K562 (cell line): ENCODE results near the gene CHAC1. TPM values are rescaled to one million over a fixed set of nuclear protein-coding genes. Genes with fewer than 3 reads are reported as not detected.

ENCODE experiments used
- ATAC-seq: fragments of 200-7000 bp; cut with Tn5 transposase; 3 replicates; pipeline ENCODE4 v1.9.1; 2020; ENCODE audit warnings: moderate library complexity
- BruUV-seq: library from RNA; stranded (reverse); fragments of 400-500 nt; replicated peaks from 2 replicates; lab custom pipeline; 2021; lab: Mats Ljungman, UMichigan
- CTCF ChIA-PET: fragments of 300-600 bp; formaldehyde crosslinking; extraction: SDS; loops from one replicate; lab custom pipeline; 2021; ENCODE audit warnings: low intra/inter-chr PET ratio; lab: Yijun Ruan, JAX
- POLR2A ChIA-PET: fragments of 300-600, 350-650 bp; sonication (Branson Sonifier 250); formaldehyde crosslinking; extraction: SDS; loops from one replicate; lab custom pipeline; 2021; ENCODE audit warnings: antibody characterized with exemption, inconsistent platforms; lab: Yijun Ruan, JAX
- DNase-seq, 4 experiments: peaks; one replicate each; pipeline versions ENCODE4 v3.0.0 to v3.0.0-alpha.2; 2011 to 2018; ENCODE audit warnings: low spot score in 3 of 4, mixed read lengths in 3 of 4; ENCODE audit errors: extremely low read depth in 1 of 4
- FAIRE-seq: peaks from 2 replicates; lab custom pipeline; 2011; peaks lifted over from hg19 to GRCh38; lab: Jason Lieb, UNC
- H2AFZ ChIP-seq: 2 replicates; pipeline ENCODE4 v1.6.0; 2011; ENCODE audit warnings: low read depth, low read length, control low read depth, inconsistent platforms
- H3K27ac ChIP-seq: fragments of 200-600 bp; 3 replicates; pipeline ENCODE4 v1.8.0; 2011; ENCODE audit warnings: low read depth, mild to moderate bottlenecking, control low read depth, inconsistent platforms, low read length, moderate library complexity, mixed read lengths; ENCODE audit errors: extremely low read depth
- H3K27me3 ChIP-seq, 2 experiments: fragments of 300-600 bp in 1 of 2; 2 replicates in 1 of 2; 3 replicates in 1 of 2; pipeline versions ENCODE4 v1.6.0 to v1.8.0; 2011; ENCODE audit warnings: inconsistent platforms in 2 of 2, low read length in 2 of 2, mild to moderate bottlenecking in 1 of 2, mixed read lengths in 1 of 2, moderate library complexity in 1 of 2; ENCODE audit not compliant: control insufficient read depth in 2 of 2, insufficient read depth in 2 of 2
- H3K36me3 ChIP-seq: fragments of 300-600 bp; 3 replicates; pipeline ENCODE4 v1.8.0; 2011; ENCODE audit warnings: mild to moderate bottlenecking, low read length, inconsistent platforms; ENCODE audit not compliant: control insufficient read depth, insufficient read depth
- H3K4me1 ChIP-seq, 2 experiments: fragments of 200-600 bp in 1 of 2; replicated peaks in 1 of 2; 2 replicates in 1 of 2; 3 replicates in 1 of 2; pipeline versions ENCODE4 v1.5.1 to v1.8.0; 2011; ENCODE audit warnings: inconsistent platforms in 2 of 2, low read length in 2 of 2, mild to moderate bottlenecking in 1 of 2, mixed read lengths in 1 of 2, moderate library complexity in 1 of 2; ENCODE audit not compliant: control insufficient read depth in 2 of 2, insufficient read depth in 2 of 2
- H3K4me2 ChIP-seq: 2 replicates; pipeline ENCODE4 v1.6.1; 2011; ENCODE audit warnings: low read length, control low read depth, inconsistent platforms, mixed read lengths; ENCODE audit not compliant: insufficient read depth
- H3K4me3 ChIP-seq: fragments of 200-600 bp; sonication (generic), shearing (Covaris generic); 2 replicates; pipeline ENCODE4 v1.5.1; 2016; ENCODE audit warnings: control low read depth, inconsistent platforms
- H3K79me2 ChIP-seq: fragments of 200-600 bp; 3 replicates; pipeline ENCODE4 v1.8.0; 2011; ENCODE audit warnings: low read length, inconsistent platforms; ENCODE audit not compliant: control insufficient read depth, insufficient read depth
- H3K9ac ChIP-seq, 2 experiments: 2 replicates each; pipeline versions ENCODE4 v1.6.0 to v1.6.1; 2011; ENCODE audit warnings: low read depth in 2 of 2, low read length in 2 of 2, control low read depth in 1 of 2, inconsistent platforms in 1 of 2, mild to moderate bottlenecking in 1 of 2, mixed read lengths in 1 of 2; ENCODE audit not compliant: insufficient read depth in 1 of 2
- H3K9me1 ChIP-seq: one replicate; pipeline ENCODE4 v1.6.0; 2011; ENCODE audit warnings: inconsistent platforms, mild to moderate bottlenecking, low read length, moderate library complexity; ENCODE audit not compliant: control insufficient read depth, insufficient read depth
- H3K9me3 ChIP-seq: replicated peaks from 2 replicates; pipeline ENCODE4 v1.5.1; 2011; ENCODE audit warnings: low read depth, low read length, inconsistent platforms; ENCODE audit not compliant: control insufficient read depth, insufficient read depth
- H4K20me1 ChIP-seq: replicated peaks from 2 replicates; pipeline ENCODE4 v1.6.1; 2011; ENCODE audit warnings: low read length, inconsistent platforms, mixed read lengths; ENCODE audit not compliant: control insufficient read depth, insufficient read depth
- CBFB ChIP-seq: sonication (generic); formaldehyde crosslinking; IDR thresholded peaks from 2 replicates; pipeline ENCODE4 v1.4.0; 2020; ENCODE audit warnings: mild to moderate bottlenecking, missing genetic modification reagents
- CBX8 ChIP-seq: fragments of 200-600 bp; sonication (generic); IDR thresholded peaks from 2 replicates; pipeline ENCODE4 v1.6.1; 2012; ENCODE audit warnings: borderline replicate concordance, mixed run types, low read depth, mild to moderate bottlenecking, moderate library complexity, mixed read lengths, low read length, control low read depth, inconsistent platforms; ENCODE audit not compliant: poor library complexity, severe bottlenecking; ENCODE audit errors: extremely low read depth
- CEBPG ChIP-seq, 3 experiments: fragments of 200-800 bp in 1 of 3; sonication (Bioruptor generic) in 1 of 3; sonication (generic) in 1 of 3; formaldehyde crosslinking in 1 of 3; IDR thresholded peaks in 2 of 3; conservative IDR thresholded peaks in 1 of 3; 2 replicates each; pipeline versions ENCODE4 v1.6.1 to v1.8.0; 2016 to 2022; ENCODE audit warnings: missing compliant biosample characterization in 2 of 3, missing genetic modification characterization in 2 of 3, mild to moderate bottlenecking in 1 of 3, missing genetic modification reagents in 1 of 3
- FOXK2 ChIP-seq, 2 experiments: fragments of 450-650 bp; IDR thresholded peaks in 1 of 2; conservative IDR thresholded peaks in 1 of 2; 2 replicates each; pipeline ENCODE4 v1.6.1; 2016; ENCODE audit warnings: low read depth in 2 of 2, mild to moderate bottlenecking in 1 of 2
- HMG20B ChIP-seq: fragments of 250-450 bp; sonication (Bioruptor Pico); IDR thresholded peaks from 2 replicates; pipeline ENCODE4 v1.5.0; 2021; ENCODE audit warnings: mild to moderate bottlenecking
- KDM2B ChIP-seq: fragments of 250-450 bp; sonication (Bioruptor Pico); IDR thresholded peaks from 2 replicates; pipeline ENCODE4 v1.8.0; 2021; ENCODE audit warnings: mild to moderate bottlenecking, moderate library complexity
- KLF1 ChIP-seq: fragments of 450-650 bp; IDR thresholded peaks from 2 replicates; pipeline ENCODE4 v1.6.1; 2016; ENCODE audit warnings: missing genetic modification characterization, missing compliant biosample characterization
- MCM3 ChIP-seq: fragments of 450-650 bp; IDR thresholded peaks from 2 replicates; pipeline ENCODE4 v1.6.1; 2016
- PHB2 ChIP-seq: fragments of 450-650 bp; IDR thresholded peaks from 2 replicates; pipeline ENCODE4 v1.6.1; 2017; ENCODE audit warnings: low read depth
- PYGO2 ChIP-seq: fragments of 450-650 bp; IDR thresholded peaks from 2 replicates; pipeline ENCODE4 v1.6.1; 2016; ENCODE audit warnings: mild to moderate bottlenecking, missing genetic modification characterization, moderate library complexity, missing compliant biosample characterization
- SRF ChIP-seq, 2 experiments: fragments of 250-450, 450-650 bp in 1 of 2; sonication (Bioruptor Pico) in 1 of 2; sonication (generic) in 1 of 2; formaldehyde crosslinking; IDR thresholded peaks; 2 replicates each; pipeline versions ENCODE4 v1.5.0 to v1.5.1; 2020 to 2022; ENCODE audit warnings: mild to moderate bottlenecking in 1 of 2, missing genetic modification reagents in 1 of 2
- TGIF2 ChIP-seq: sonication (generic); formaldehyde crosslinking; IDR thresholded peaks from 2 replicates; pipeline ENCODE4 v1.8.1; 2022; ENCODE audit warnings: mild to moderate bottlenecking, missing genetic modification reagents, moderate library complexity
- XRCC3 ChIP-seq: fragments of 450-650 bp; IDR thresholded peaks from 2 replicates; pipeline ENCODE4 v1.6.1; 2017; ENCODE audit warnings: mild to moderate bottlenecking, moderate library complexity
- ZNF77 ChIP-seq: fragments of 250-450 bp; sonication (Bioruptor Pico); IDR thresholded peaks from 2 replicates; pipeline ENCODE4 v1.5.0; 2020
- ZNF830 ChIP-seq: fragments of 250-450 bp; sonication (Bioruptor Pico); IDR thresholded peaks from 2 replicates; pipeline ENCODE4 v1.5.0; 2021; ENCODE audit warnings: mild to moderate bottlenecking
- WGBS: fragments of 100-300 bp; shearing (Covaris generic); methylation state at CpG from one replicate; pipeline ENCODE4 v1.1.6; 2016; ENCODE audit warnings: low coverage, mixed read lengths; ENCODE audit not compliant: insufficient coverage; ENCODE audit errors: missing lambda C conversion rate; 5-methylcytosine and 5-hydroxymethylcytosine counted together
- in situ Hi-C: fragments of 300-500 bp; cut with MboI; formaldehyde crosslinking; loops from 4 replicates; pipeline ENCODE4 v1.15.0; 2018; ENCODE audit warnings: inconsistent platforms, mixed read lengths
- intact Hi-C: fragments of 100-400 bp; cut with micrococcal nuclease; formaldehyde crosslinking; loops from 2 replicates; pipeline ENCODE4 v1.14.2; 2022
- polyA plus RNA-seq, 8 experiments: library from polyadenylated mRNA; depleted of rRNA in 4 of 8; stranded (reverse) in 5 of 8; unstranded in 3 of 8; fragments of >200 nt; fragmentation: Nextera tagmentation in 2 of 8; fragmentation: Illumina TruSeq in 1 of 8; extraction: Ambion mirVana in 2 of 8; extraction: Trizol in 1 of 8; gene quantifications; 2 replicates each; pipeline versions ENCODE4 v1.2.1 to v1.2.3, GENCODE V29; 2011 to 2014; ENCODE audit warnings: inconsistent platforms in 1 of 8, missing spikeins in 1 of 8
- total RNA-seq, 7 experiments: library from RNA; depleted of rRNA in 6 of 7; stranded (reverse); fragments of >200 nt in 6 of 7; fragmentation: Illumina TruSeq in 2 of 7; extraction: Trizol in 2 of 7; gene quantifications; 2 replicates each; pipeline versions ENCODE4 v1.2.1 to v1.2.3, GENCODE V29; 2011 to 2021; ENCODE audit warnings: low replicate concordance in 1 of 7
- TF ChIP-seq, protein P1 (sequence below): fragments of 150-350 bp; conservative IDR thresholded peaks from 2 replicates; pipeline ENCODE4 v1.6.1; 2014; ENCODE audit warnings: low read length

CHAC1 gene
- total and polyA plus RNA-seq, 9 of the 15 experiments (the other 6 are each of a cell fraction or from before 2014, with no cell fraction given): 0.47 to 39.0 (median 7.5) TPM

DNA sequence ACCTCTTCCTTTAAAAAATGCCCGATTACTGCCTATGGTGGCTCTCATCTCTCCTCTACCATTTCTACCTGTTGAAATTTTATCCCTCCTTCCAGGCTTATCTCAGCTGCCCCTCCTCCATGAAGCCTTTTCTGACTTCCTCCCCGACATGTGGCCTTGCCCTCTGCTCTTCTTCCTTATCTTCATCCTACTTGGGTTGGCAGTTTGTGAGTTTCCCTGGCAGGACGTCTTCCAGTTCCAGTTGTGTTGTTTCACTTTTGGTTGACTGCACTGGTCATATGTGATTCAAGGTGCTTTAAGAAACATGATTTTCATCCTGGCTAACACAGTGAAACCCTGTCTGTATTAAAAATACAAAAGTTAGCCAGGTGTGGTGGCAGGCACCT is 19.8 kb upstream of the CHAC1 start:
- Histone ChIP-seq H3K9me1 (peaks cover 3% of the 10 kb centered on the region), H3K9ac (no peak overlapping the region), H3K27ac (no peak overlapping the region), H3K36me3 (no peaks in the 10 kb centered on the region), H3K27me3 (peaks cover 0 to 7% of the 10 kb centered on the region in 2 experiments; a peak in 1 of 5 replicates), H3K79me2 (no peaks in the 10 kb centered on the region), H2AFZ (0 out of 2 replicates have a peak overlapping the region, but pooled peaks have one; percentile 14), H3K9me3 (no peaks in the 10 kb centered on the region), H3K4me2 (no peak overlapping the region), H4K20me1 (no peaks in the 10 kb centered on the region), H3K4me3 (no peak overlapping the region), H3K4me1 (peaks cover 10 to 45% of the 10 kb centered on the region in 2 experiments)
- ChIA-PET CTCF (no interaction called here), POLR2A (interaction anchor here (0.6 kb wide), 1 partner anchor 29 kb away, joined by 3 read pairs; no protein-coding TSS in a partner anchor)
- in situ Hi-C loops: no loop called here
- FAIRE-seq: no peak
- no TSS peak for BruUV-seq
- intact Hi-C loops: no loop called here
- WGBS: 7% methylated on average over 3 of the region's 3 CpGs
- DNase-seq: no peak
- ATAC-seq: no peak
- TF ChIP-seq CBX8 (no peak), MCM3 (no peak), CBFB (CRISPR knock-in tag) (no peak), ZNF830 (CRISPR knock-in tag) (no peak), CEBPG (CRISPR knock-in tag; IDR thresholded peaks at IDR 0.05) (no peak), CEBPG (tag; conservative IDR thresholded peaks at IDR 0.05 in 1 of 2, IDR thresholded peaks at IDR 0.05 in 1 of 2) (no peak), FOXK2 (conservative IDR thresholded peaks at IDR 0.05 in 1 of 2, IDR thresholded peaks at IDR 0.05 in 1 of 2; ENCODE audit: low read depth in 2 of 2) (no peak), HMG20B (CRISPR knock-in tag) (no peak), KLF1 (tag) (no peak), XRCC3 (no peak), KDM2B (no peak), PHB2 (no peak), PYGO2 (tag) (no peak), ZNF77 (CRISPR knock-in tag) (no peak), TGIF2 (CRISPR knock-in tag) (no peak), SRF (CRISPR knock-in tag; IDR thresholded peaks at IDR 0.05) (no peak)
- TF ChIP-seq, protein P1, sequence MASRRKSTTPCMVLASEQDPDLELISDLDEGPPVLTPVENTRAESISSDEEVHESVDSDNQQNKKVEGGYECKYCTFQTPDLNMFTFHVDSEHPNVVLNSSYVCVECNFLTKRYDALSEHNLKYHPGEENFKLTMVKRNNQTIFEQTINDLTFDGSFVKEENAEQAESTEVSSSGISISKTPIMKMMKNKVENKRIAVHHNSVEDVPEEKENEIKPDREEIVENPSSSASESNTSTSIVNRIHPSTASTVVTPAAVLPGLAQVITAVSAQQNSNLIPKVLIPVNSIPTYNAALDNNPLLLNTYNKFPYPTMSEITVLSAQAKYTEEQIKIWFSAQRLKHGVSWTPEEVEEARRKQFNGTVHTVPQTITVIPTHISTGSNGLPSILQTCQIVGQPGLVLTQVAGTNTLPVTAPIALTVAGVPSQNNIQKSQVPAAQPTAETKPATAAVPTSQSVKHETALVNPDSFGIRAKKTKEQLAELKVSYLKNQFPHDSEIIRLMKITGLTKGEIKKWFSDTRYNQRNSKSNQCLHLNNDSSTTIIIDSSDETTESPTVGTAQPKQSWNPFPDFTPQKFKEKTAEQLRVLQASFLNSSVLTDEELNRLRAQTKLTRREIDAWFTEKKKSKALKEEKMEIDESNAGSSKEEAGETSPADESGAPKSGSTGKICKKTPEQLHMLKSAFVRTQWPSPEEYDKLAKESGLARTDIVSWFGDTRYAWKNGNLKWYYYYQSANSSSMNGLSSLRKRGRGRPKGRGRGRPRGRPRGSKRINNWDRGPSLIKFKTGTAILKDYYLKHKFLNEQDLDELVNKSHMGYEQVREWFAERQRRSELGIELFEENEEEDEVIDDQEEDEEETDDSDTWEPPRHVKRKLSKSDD: no peak
